OCI-LY7 (cell line): Measurements from ENCODE around the gene HDGFL1. TPM values are rescaled to one million over a fixed set of nuclear protein-coding genes. Genes with fewer than 3 reads are reported as not detected.

Experiments used
- BruUV-seq: library from RNA; stranded (reverse); fragments of 400-500 nt; replicated peaks from 2 replicates; lab custom pipeline; 2021; lab: Mats Ljungman, UMichigan
- CTCF ChIA-PET: fragments of 300-600 bp; sonication (Branson Sonifier 250); formaldehyde crosslinking; loops from one replicate; lab custom pipeline; 2022; ENCODE audit warnings: antibody characterized with exemption; ENCODE audit not compliant: unreplicated experiment; lab: Charles Lee
- POLR2A ChIA-PET: fragments of 300-600 bp; sonication (Branson Sonifier 250); formaldehyde crosslinking; loops from one replicate; lab custom pipeline; 2022; ENCODE audit warnings: antibody characterized with exemption; lab: Charles Lee
- DNase-seq: peaks from one replicate; pipeline ENCODE4 v3.0.0-alpha.2; 2015; ENCODE audit warnings: low spot score
- H2AFZ ChIP-seq: fragments of 200-600 bp; sonication (generic), shearing (Covaris generic); 2 replicates; pipeline ENCODE4 v1.6.1; 2014; ENCODE audit warnings: mild to moderate bottlenecking, antibody characterized with exemption, low read length, moderate library complexity
- H3K27ac ChIP-seq: fragments of 200-600 bp; sonication (generic); 2 replicates; pipeline ENCODE4 v1.5.1; 2014; ENCODE audit warnings: mixed run types, low read depth, mild to moderate bottlenecking, moderate library complexity, low read length, inconsistent platforms; ENCODE audit not compliant: poor library complexity, severe bottlenecking
- H3K36me3 ChIP-seq: fragments of 200-600 bp; sonication (generic); 2 replicates; pipeline ENCODE4 v1.6.1; 2014; ENCODE audit warnings: mild to moderate bottlenecking, antibody characterized with exemption, low read length, moderate library complexity, mixed read lengths; ENCODE audit not compliant: insufficient read depth
- H3K4me1 ChIP-seq: fragments of 200-600 bp; sonication (generic); 2 replicates; pipeline ENCODE4 v1.5.1; 2014; ENCODE audit warnings: mild to moderate bottlenecking, low read length; ENCODE audit not compliant: insufficient read depth, poor library complexity, severe bottlenecking
- H3K4me2 ChIP-seq: fragments of 200-600 bp; sonication (generic); 2 replicates; pipeline ENCODE4 v1.6.1; 2014; ENCODE audit warnings: mild to moderate bottlenecking, low read length
- H3K4me3 ChIP-seq: fragments of 200-600 bp; sonication (generic); 2 replicates; pipeline ENCODE4 v1.5.1; 2014; ENCODE audit warnings: mild to moderate bottlenecking, low read depth, low read length; ENCODE audit not compliant: poor library complexity, severe bottlenecking
- H3K79me2 ChIP-seq: fragments of 200-600 bp; sonication (generic); 2 replicates; pipeline ENCODE4 v1.6.1; 2016; ENCODE audit warnings: low read depth, mild to moderate bottlenecking, low read length, moderate library complexity, mixed read lengths; ENCODE audit not compliant: insufficient read depth
- H3K9me2 ChIP-seq: fragments of 200-600 bp; sonication (generic); 2 replicates; pipeline ENCODE4 v1.6.1; 2016; ENCODE audit warnings: mild to moderate bottlenecking, low read length, mixed read lengths; ENCODE audit not compliant: insufficient read depth
- H3K9me3 ChIP-seq: fragments of 200-600 bp; sonication (generic); 2 replicates; pipeline ENCODE4 v1.6.1; 2014; ENCODE audit warnings: mild to moderate bottlenecking, mixed run types, low read length, mixed read lengths
- H4K20me1 ChIP-seq: fragments of 200-600 bp; sonication (generic); 2 replicates; pipeline ENCODE4 v1.6.1; 2014; ENCODE audit warnings: mild to moderate bottlenecking, antibody characterized with exemption, low read length, moderate library complexity, mixed read lengths; ENCODE audit not compliant: insufficient read depth
- CTCF ChIP-seq: fragments of 200-600 bp; sonication (generic); conservative IDR thresholded peaks from 2 replicates; pipeline ENCODE4 v1.5.1; 2014; ENCODE audit warnings: mild to moderate bottlenecking, antibody characterized with exemption, low read length, moderate library complexity, mixed read lengths
- EZH2phosphoT487 ChIP-seq: fragments of 200-600 bp; sonication (generic); IDR thresholded peaks from 2 replicates; pipeline ENCODE4 v1.6.1; 2018; ENCODE audit warnings: low read depth, borderline replicate concordance, mild to moderate bottlenecking, mixed run types, antibody characterized with exemption, low read length, moderate library complexity, mixed read lengths
- intact Hi-C: fragments of 100-400 bp; cut with micrococcal nuclease; formaldehyde crosslinking; loops from one replicate; pipeline ENCODE4 v1.10.0; 2022; ENCODE audit not compliant: unreplicated experiment
- total RNA-seq, 2 experiments: library from RNA; depleted of rRNA in 1 of 2; stranded (reverse); fragments of >200 nt in 1 of 2; shearing (Covaris generic) in 1 of 2; gene quantifications; 2 replicates each; pipeline ENCODE4 v1.2.3, GENCODE V29; 2014 to 2022

HDGFL1 gene
- total RNA-seq, 2 experiments from 2014 or later = not detected

- POLR2A ChIA-PET = no interaction called here
- Histone ChIP-seq H3K79me2 (no peaks in the 10 kb centered on the region), H3K4me1 (no peaks in the 10 kb centered on the region), H3K9me3 (no peaks in the 10 kb centered on the region), H3K36me3 (no peaks in the 10 kb centered on the region), H3K4me2 (no peak overlapping the region), H3K27ac (no peak overlapping the region), H3K4me3 (no peak overlapping the region), H2AFZ (no peak overlapping the region), H4K20me1 (no peaks in the 10 kb centered on the region), H3K9me2 (no peaks in the 10 kb centered on the region)
- BruUV-seq = no TSS peak
- no peak for TF ChIP-seq EZH2phosphoT487
- TF ChIP-seq CTCF = no peak
- no peak for DNase-seq
- CTCF ChIA-PET = no interaction called here
- intact Hi-C loops = no loop called here
Measured at GRCh38 chr6:22536122-22536521, 33.2 kb upstream of the HDGFL1 start.

- no peaks in the 10 kb centered on the region for H3K79me2 ChIP-seq
- no peaks in the 10 kb centered on the region for H3K4me1 ChIP-seq
- BruUV-seq = no TSS peak
- no peak overlapping the region for H3K27ac ChIP-seq
- H3K4me2 ChIP-seq = no peak overlapping the region
- H3K36me3 ChIP-seq = no peaks in the 10 kb centered on the region
- intact Hi-C loops = no loop called here
- TF ChIP-seq CTCF (no peak), EZH2phosphoT487 (no peak)
- no peaks in the 10 kb centered on the region for H3K9me2 ChIP-seq
- no peak overlapping the region for H2AFZ ChIP-seq
- DNase-seq = no peak
- POLR2A ChIA-PET = no interaction called here
- no peaks in the 10 kb centered on the region for H4K20me1 ChIP-seq
- H3K9me3 ChIP-seq = no peaks in the 10 kb centered on the region
- CTCF ChIA-PET = no interaction called here
- no peak overlapping the region for H3K4me3 ChIP-seq
Measured at GRCh38 chr6:22544476-22544875, 24.9 kb upstream of the HDGFL1 start.

- intact Hi-C loops = no loop called here
- H3K36me3 ChIP-seq = no peaks in the 10 kb centered on the region
- no peaks in the 10 kb centered on the region for H3K9me2 ChIP-seq
- no peak overlapping the region for H3K4me3 ChIP-seq
- H3K4me2 ChIP-seq = no peak overlapping the region
- no TSS peak for BruUV-seq
- H3K9me3 ChIP-seq = no peaks in the 10 kb centered on the region
- no peak for DNase-seq
- H4K20me1 ChIP-seq = no peaks in the 10 kb centered on the region
- H3K79me2 ChIP-seq = no peaks in the 10 kb centered on the region
- no peaks in the 10 kb centered on the region for H3K4me1 ChIP-seq
- ChIA-PET POLR2A (interaction anchor here (1.2 kb wide), 1 partner anchor 13 kb away, joined by 4 read pairs; no protein-coding TSS in a partner anchor), CTCF (no interaction called here)
- H2AFZ ChIP-seq = no peak overlapping the region
- no peak for TF ChIP-seq CTCF
- no peak for TF ChIP-seq EZH2phosphoT487
- no peak overlapping the region for H3K27ac ChIP-seq
Measured at GRCh38 chr6:22545051-22545450, 24.3 kb upstream of the HDGFL1 start.
